ENCODE data around the gene FAM50B.

The FAM50B gene

DNA sequence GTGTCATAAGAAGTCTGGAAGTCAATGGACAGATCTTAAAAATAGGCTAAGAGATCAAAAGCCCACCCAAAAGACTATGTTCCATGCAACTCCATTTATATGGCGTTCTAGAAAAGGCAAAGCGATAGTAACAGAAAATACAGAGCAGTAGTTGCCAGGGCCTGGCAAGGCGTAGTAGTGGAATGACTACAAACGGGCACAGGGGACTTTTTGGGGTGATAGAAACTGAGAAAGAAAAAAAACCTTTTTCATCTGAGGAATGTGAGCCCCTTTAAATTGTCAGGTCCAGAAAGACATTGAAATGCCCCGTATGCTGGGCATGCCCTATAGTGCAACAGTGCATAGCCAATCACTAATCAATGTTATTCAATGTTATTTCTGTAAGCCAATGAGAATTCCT, 47.2 kb upstream of the FAM50B start:
- no peaks in the 10 kb centered on the region for H3F3A ChIP-seq (ENCODE audit: control insufficient read depth, insufficient read depth)
- TF ChIP-seq, protein P1, sequence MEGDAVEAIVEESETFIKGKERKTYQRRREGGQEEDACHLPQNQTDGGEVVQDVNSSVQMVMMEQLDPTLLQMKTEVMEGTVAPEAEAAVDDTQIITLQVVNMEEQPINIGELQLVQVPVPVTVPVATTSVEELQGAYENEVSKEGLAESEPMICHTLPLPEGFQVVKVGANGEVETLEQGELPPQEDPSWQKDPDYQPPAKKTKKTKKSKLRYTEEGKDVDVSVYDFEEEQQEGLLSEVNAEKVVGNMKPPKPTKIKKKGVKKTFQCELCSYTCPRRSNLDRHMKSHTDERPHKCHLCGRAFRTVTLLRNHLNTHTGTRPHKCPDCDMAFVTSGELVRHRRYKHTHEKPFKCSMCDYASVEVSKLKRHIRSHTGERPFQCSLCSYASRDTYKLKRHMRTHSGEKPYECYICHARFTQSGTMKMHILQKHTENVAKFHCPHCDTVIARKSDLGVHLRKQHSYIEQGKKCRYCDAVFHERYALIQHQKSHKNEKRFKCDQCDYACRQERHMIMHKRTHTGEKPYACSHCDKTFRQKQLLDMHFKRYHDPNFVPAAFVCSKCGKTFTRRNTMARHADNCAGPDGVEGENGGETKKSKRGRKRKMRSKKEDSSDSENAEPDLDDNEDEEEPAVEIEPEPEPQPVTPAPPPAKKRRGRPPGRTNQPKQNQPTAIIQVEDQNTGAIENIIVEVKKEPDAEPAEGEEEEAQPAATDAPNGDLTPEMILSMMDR (IDR thresholded peaks at IDR 0.05; ENCODE audit: low read depth, low read length, poor library complexity, severe bottlenecking), result no peak
- no peak for TF ChIP-seq EZH2phosphoT487 (IDR thresholded peaks at IDR 0.05; ENCODE audit: borderline replicate concordance, low read length)
- no peak overlapping the region for H3K4me3 ChIP-seq (ENCODE audit: low read length)
- H3K9me3 ChIP-seq (ENCODE audit: control insufficient read depth, insufficient read depth, low read length), result no peaks in the 10 kb centered on the region
- peaks cover 20% of the 10 kb centered on the region for H3K27me3 ChIP-seq (ENCODE audit: control insufficient read depth, low read length)
- no peak overlapping the region for H3K27ac ChIP-seq (ENCODE audit: low read depth, low read length)
- H3K4me1 ChIP-seq (ENCODE audit: control insufficient read depth, low read length), result peaks cover 31% of the 10 kb centered on the region
- H3K4me2 ChIP-seq (ENCODE audit: low read length), result no peak overlapping the region
- no peaks in the 10 kb centered on the region for H3K36me3 ChIP-seq (ENCODE audit: control insufficient read depth, low read length)
- H4K20me1 ChIP-seq (ENCODE audit: control insufficient read depth, insufficient read depth, low read depth, low read length), result no peaks in the 10 kb centered on the region; the same call in 1 of the 2 replicates
- no peaks in the 10 kb centered on the region for H3K79me2 ChIP-seq (ENCODE audit: control insufficient read depth, low read length)
- no peaks in the 10 kb centered on the region for H3K9me2 ChIP-seq (replicated peaks; ENCODE audit: control insufficient read depth, low read length)

DNA sequence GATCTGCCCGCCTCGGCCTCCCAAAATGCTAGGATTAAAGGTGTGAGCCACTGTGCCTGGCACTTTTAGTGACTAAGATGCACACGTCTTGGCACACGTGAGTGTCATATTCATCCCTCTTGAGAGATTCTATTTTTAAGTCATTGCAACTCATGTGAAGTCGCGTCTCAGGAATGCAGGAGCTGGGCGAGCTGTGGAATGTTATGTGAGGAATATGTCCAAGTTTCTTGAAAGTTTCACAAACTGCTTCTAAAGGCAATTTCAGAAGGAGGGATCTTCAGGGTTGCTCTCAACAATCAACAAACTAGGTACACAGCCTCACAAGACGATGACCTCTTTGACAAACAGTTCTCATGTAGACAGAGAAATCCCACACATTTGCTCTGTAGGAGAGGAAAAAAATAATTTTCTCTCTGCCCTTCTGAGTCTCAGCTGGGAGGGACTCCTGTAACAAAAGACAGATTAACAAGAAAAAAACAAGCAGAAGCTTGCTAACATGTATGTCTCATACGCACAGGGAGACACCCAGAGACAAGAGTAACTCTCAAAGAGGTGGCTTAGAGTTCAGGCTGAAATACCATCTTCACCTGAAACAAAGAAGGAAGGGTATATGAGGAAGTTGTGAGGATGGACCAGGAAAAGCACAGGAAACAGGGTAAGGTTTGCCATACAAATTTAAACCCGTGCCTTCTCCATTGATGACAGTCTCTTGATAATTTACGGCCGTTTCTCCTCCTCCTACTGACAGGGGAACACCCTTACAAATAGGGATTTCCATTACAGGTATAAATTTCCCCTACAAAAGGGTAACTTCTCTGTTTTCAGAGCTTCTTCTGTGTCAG, 45.3 kb upstream of the FAM50B start:
- H3F3A ChIP-seq (ENCODE audit: control insufficient read depth, insufficient read depth), result no peaks in the 10 kb centered on the region
- TF ChIP-seq, protein P1 (IDR thresholded peaks at IDR 0.05; ENCODE audit: low read depth, low read length, poor library complexity, severe bottlenecking), result no peak
- TF ChIP-seq EZH2phosphoT487 (IDR thresholded peaks at IDR 0.05; ENCODE audit: borderline replicate concordance, low read length), result no peak
- H4K20me1 ChIP-seq (ENCODE audit: control insufficient read depth, insufficient read depth, low read depth, low read length), result no peaks in the 10 kb centered on the region; the same call in 1 of the 2 replicates
- no peaks in the 10 kb centered on the region for H3K79me2 ChIP-seq (ENCODE audit: control insufficient read depth, low read length)
- H3K9me3 ChIP-seq (ENCODE audit: control insufficient read depth, insufficient read depth, low read length), result no peaks in the 10 kb centered on the region
- no peaks in the 10 kb centered on the region for H3K36me3 ChIP-seq (ENCODE audit: control insufficient read depth, low read length)
- no peak overlapping the region for H3K4me3 ChIP-seq (ENCODE audit: low read length)
- no peak overlapping the region for H3K4me2 ChIP-seq (ENCODE audit: low read length)
- H3K27me3 ChIP-seq (ENCODE audit: control insufficient read depth, low read length), result peaks cover 20% of the 10 kb centered on the region
- H3K9me2 ChIP-seq (replicated peaks; ENCODE audit: control insufficient read depth, low read length), result no peaks in the 10 kb centered on the region
- no peak overlapping the region for H3K27ac ChIP-seq (ENCODE audit: low read depth, low read length)
- H3K4me1 ChIP-seq (ENCODE audit: control insufficient read depth, low read length), result peaks cover 14% of the 10 kb centered on the region

DNA sequence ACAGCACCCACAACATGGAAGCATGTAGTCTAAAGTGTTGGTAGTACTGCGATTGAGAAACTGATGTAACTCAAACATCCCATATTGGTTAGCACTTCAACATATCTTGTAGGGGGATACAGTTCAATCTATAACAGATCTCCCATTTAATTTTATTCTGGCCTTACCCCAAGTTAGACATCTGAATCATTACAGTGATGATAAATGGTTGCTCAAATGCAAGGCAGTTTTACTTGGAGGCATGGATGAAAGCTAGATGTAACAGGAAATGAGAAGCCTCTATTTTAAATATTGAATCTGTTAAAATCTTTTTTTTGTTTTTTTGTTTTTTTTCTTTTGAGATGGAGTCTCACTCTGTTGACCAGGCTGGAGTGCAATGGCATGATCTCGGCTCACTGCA, 44.2 kb upstream of the FAM50B start:
- Histone ChIP-seq H3K4me3 (ENCODE audit: low read length) (no peak overlapping the region), H3K27me3 (ENCODE audit: control insufficient read depth, low read length) (peaks cover 20% of the 10 kb centered on the region), H4K20me1 (ENCODE audit: control insufficient read depth, insufficient read depth, low read depth, low read length) (no peaks in the 10 kb centered on the region), H3K79me2 (ENCODE audit: control insufficient read depth, low read length) (no peaks in the 10 kb centered on the region), H3F3A (ENCODE audit: control insufficient read depth, insufficient read depth) (no peaks in the 10 kb centered on the region), H3K4me2 (ENCODE audit: low read length) (no peak overlapping the region), H3K9me2 (replicated peaks; ENCODE audit: control insufficient read depth, low read length) (no peaks in the 10 kb centered on the region), H3K9me3 (ENCODE audit: control insufficient read depth, insufficient read depth, low read length) (no peaks in the 10 kb centered on the region), H3K27ac (ENCODE audit: low read depth, low read length) (no peak overlapping the region), H3K36me3 (ENCODE audit: control insufficient read depth, low read length) (no peaks in the 10 kb centered on the region), H3K4me1 (ENCODE audit: control insufficient read depth, low read length) (peaks cover 9% of the 10 kb centered on the region)
- TF ChIP-seq EZH2phosphoT487 (IDR thresholded peaks at IDR 0.05; ENCODE audit: borderline replicate concordance, low read length), result no peak
- TF ChIP-seq, protein P1 (IDR thresholded peaks at IDR 0.05; ENCODE audit: low read depth, low read length, poor library complexity, severe bottlenecking), result no peak
